AG04450 (cell line): Measurements from ENCODE around the gene SULT1A2. TPM values are rescaled to one million over a fixed set of nuclear protein-coding genes. Genes with fewer than 3 reads are reported as not detected.

ENCODE experiments used
- CTCF ChIA-PET: fragments of 300-600, 350-600 bp; formaldehyde crosslinking; extraction: SDS; loops from one replicate; lab custom pipeline; 2022; ENCODE audit warnings: antibody characterized with exemption, inconsistent platforms; lab: Charles Lee
- POLR2A ChIA-PET: fragments of 350-600 bp; formaldehyde crosslinking; extraction: SDS; loops from one replicate; lab custom pipeline; 2021; ENCODE audit warnings: antibody characterized with exemption, inconsistent platforms; lab: Yijun Ruan, JAX
- DNase-seq: peaks from one replicate; pipeline ENCODE4 v3.0.0-alpha.2; 2011; ENCODE audit warnings: low read depth, low spot score
- H3K27ac ChIP-seq: one replicate; pipeline ENCODE4 v1.5.1; 2012; ENCODE audit warnings: low read depth, low read length, control low read depth
- H3K27me3 ChIP-seq: one replicate; pipeline ENCODE4 v1.6.0; 2012; ENCODE audit warnings: low read length; ENCODE audit not compliant: control insufficient read depth, insufficient read depth
- H3K4me3 ChIP-seq: 2 replicates; pipeline ENCODE4 v1.5.1; 2011; ENCODE audit warnings: mild to moderate bottlenecking, low read depth, low read length, control low read depth
- H3K9me3 ChIP-seq: 2 replicates; pipeline ENCODE4 v1.5.1; 2012; ENCODE audit warnings: low read length; ENCODE audit not compliant: control insufficient read depth, insufficient read depth
- CTCF ChIP-seq: IDR thresholded peaks from 2 replicates; pipeline ENCODE4 v1.5.1; 2011; ENCODE audit warnings: low read depth, low read length, control low read depth, inconsistent platforms
- polyA plus RNA-seq: library from polyadenylated mRNA; depleted of rRNA; stranded (reverse); fragments of >200 nt; gene quantifications from 2 replicates; pipeline ENCODE4 v1.2.3, GENCODE V29; 2011; rRNA removed

Gene SULT1A2
- polyA plus RNA-seq, 1 experiment, result 0.12 TPM

- POLR2A ChIA-PET, result interaction anchor here (0.6 kb wide), 1 partner anchor 36 kb away, joined by 4 read pairs; no protein-coding TSS in a partner anchor
- H3K9me3 ChIP-seq, result no peaks in the 10 kb centered on the region
- no peak for TF ChIP-seq CTCF
- H3K27ac ChIP-seq, result no peak overlapping the region
- CTCF ChIA-PET, result interaction anchor here (0.7 kb wide), 1 partner anchor 12 kb away, joined by 7 read pairs; no protein-coding TSS in a partner anchor
- no peak overlapping the region for H3K4me3 ChIP-seq
- H3K27me3 ChIP-seq, result peaks cover 6% of the 10 kb centered on the region
- no peak for DNase-seq
Measured at GRCh38 chr16:28544998-28545397, 51.9 kb downstream of the SULT1A2 start.

GRCh38 chr16:28543072-28543471 lies 53.8 kb downstream of the SULT1A2 start:
- no peak overlapping the region for H3K4me3 ChIP-seq
- POLR2A ChIA-PET, result no interaction called here
- DNase-seq, result no peak
- CTCF ChIA-PET, result no interaction called here
- peaks cover 6% of the 10 kb centered on the region for H3K27me3 ChIP-seq
- peaks cover under 1% of the 10 kb centered on the region for H3K9me3 ChIP-seq
- no peak overlapping the region for H3K27ac ChIP-seq
- TF ChIP-seq CTCF, result no peak

- Histone ChIP-seq H3K9me3 (peaks cover 5% of the 10 kb centered on the region), H3K4me3 (no peak overlapping the region), H3K27me3 (peaks cover 6% of the 10 kb centered on the region), H3K27ac (no peak overlapping the region)
- TF ChIP-seq CTCF, result no peak
- DNase-seq, result no peak
- POLR2A ChIA-PET, result no interaction called here
- CTCF ChIA-PET, result no interaction called here
Measured at GRCh38 chr16:28542646-28543045, 54.2 kb downstream of the SULT1A2 start.

Other genes with a start within 250 kb of the SULT1A2 start
- gene NPIPB6, start 233.5 kb downstream of the SULT1A2 start, polyA plus RNA-seq, result 0.47 and 0.67 TPM in 2 replicates
- 44.2 and 67.9 TPM in 2 replicates for gene EIF3CL, start 193.2 kb downstream of the SULT1A2 start, polyA plus RNA-seq
- gene NPIPB7, start 124.7 kb downstream of the SULT1A2 start, polyA plus RNA-seq, result not detected in 2 replicates
- 18.7 and 20.4 TPM in 2 replicates for gene CLN3, start 105.0 kb downstream of the SULT1A2 start, polyA plus RNA-seq
- not detected in 2 replicates for gene APOBR, start 102.4 kb downstream of the SULT1A2 start, polyA plus RNA-seq
- not detected in 2 replicates for gene IL27, start 90.2 kb downstream of the SULT1A2 start, polyA plus RNA-seq
- 90.8 and 108 TPM in 2 replicates for gene NUPR1, start 58.1 kb downstream of the SULT1A2 start, polyA plus RNA-seq
- gene SGF29, start 43.1 kb downstream of the SULT1A2 start, polyA plus RNA-seq, result 1.7 and 3.1 TPM in 2 replicates
- 1.6 and 2.1 TPM in 2 replicates for gene SULT1A1, start 13.0 kb upstream of the SULT1A2 start, polyA plus RNA-seq
- 0.69 and 0.81 TPM in 2 replicates for gene NPIPB8, start 41.0 kb upstream of the SULT1A2 start, polyA plus RNA-seq
- 223 and 265 TPM in 2 replicates for gene EIF3C, start 114.4 kb upstream of the SULT1A2 start, polyA plus RNA-seq
- gene NPIPB9, start 154.7 kb upstream of the SULT1A2 start, polyA plus RNA-seq, result 0.16 and 0.35 TPM in 2 replicates
- 19.7 and 27.5 TPM in 2 replicates for gene ATXN2L, start 225.9 kb upstream of the SULT1A2 start, polyA plus RNA-seq
- gene TUFM, start 249.3 kb upstream of the SULT1A2 start, polyA plus RNA-seq, result 107 and 110 TPM in 2 replicates